HUES48 (cell line): ENCODE data around the gene ALDH3A2.

Experiments used
- H3K27ac ChIP-seq: one replicate; pipeline ENCODE4 v1.7.0; 2013; ENCODE audit warnings: low read depth, low read length, inconsistent platforms
- H3K27me3 ChIP-seq: 2 replicates; pipeline ENCODE4 v1.6.1; 2013; ENCODE audit warnings: mild to moderate bottlenecking, low read length; ENCODE audit not compliant: control insufficient read depth, insufficient read depth
- H3K36me3 ChIP-seq: 2 replicates; pipeline ENCODE4 v1.6.1; 2013; ENCODE audit warnings: low read length; ENCODE audit not compliant: control insufficient read depth, insufficient read depth
- H3K4me1 ChIP-seq: 2 replicates; pipeline ENCODE4 v1.6.1; 2013; ENCODE audit warnings: mild to moderate bottlenecking, low read length; ENCODE audit not compliant: control insufficient read depth, insufficient read depth
- H3K4me3 ChIP-seq: 2 replicates; pipeline ENCODE4 v1.5.1; 2013; ENCODE audit warnings: mild to moderate bottlenecking, low read depth, low read length
- H3K9ac ChIP-seq: 2 replicates; pipeline ENCODE4 v1.6.1; 2013; ENCODE audit warnings: mild to moderate bottlenecking, low read depth, low read length, moderate library complexity
- H3K9me3 ChIP-seq: 2 replicates; pipeline ENCODE4 v1.6.1; 2013; ENCODE audit warnings: low read length; ENCODE audit not compliant: control insufficient read depth, insufficient read depth

ALDH3A2 gene

GRCh38 chr17:19707728-19708221, 59.2 kb downstream of the ALDH3A2 start:
- Histone ChIP-seq H3K9me3 (no peaks in the 10 kb centered on the region), H3K4me3 (no peak overlapping the region), H3K27me3 (no peaks in the 10 kb centered on the region), H3K27ac (no peak overlapping the region), H3K9ac (no peak overlapping the region), H3K36me3 (no peaks in the 10 kb centered on the region), H3K4me1 (peaks cover 21% of the 10 kb centered on the region)

- Histone ChIP-seq H3K4me3 (no peak overlapping the region), H3K9me3 (no peaks in the 10 kb centered on the region)
These were observed 60.1 kb downstream of the ALDH3A2 start for GRCh38 chr17:19708431-19709175.

GRCh38 chr17:19709841-19710240, 61.3 kb downstream of the ALDH3A2 start:
- Histone ChIP-seq H3K27me3 (no peaks in the 10 kb centered on the region), H3K36me3 (no peaks in the 10 kb centered on the region), H3K9me3 (no peaks in the 10 kb centered on the region), H3K4me3 (no peak overlapping the region), H3K4me1 (peaks cover 16% of the 10 kb centered on the region), H3K9ac (no peak overlapping the region), H3K27ac (no peak overlapping the region)

More at GRCh38 chr17:19708431-19709175, 60.1 kb downstream of the ALDH3A2 start:
- H3K27me3 ChIP-seq = no peaks in the 10 kb centered on the region
- no peaks in the 10 kb centered on the region for H3K36me3 ChIP-seq
- H3K4me1 ChIP-seq = peaks cover 21% of the 10 kb centered on the region
- H3K9ac ChIP-seq = no peak overlapping the region
- H3K27ac ChIP-seq = no peak overlapping the region

GRCh38 chr17:19712436-19713004, 64.0 kb downstream of the ALDH3A2 start:
- no peak overlapping the region for H3K9ac ChIP-seq
- H3K27ac ChIP-seq = no peak overlapping the region
- no peaks in the 10 kb centered on the region for H3K36me3 ChIP-seq
- H3K4me3 ChIP-seq = no peak overlapping the region
- no peaks in the 10 kb centered on the region for H3K27me3 ChIP-seq
- H3K4me1 ChIP-seq = no peaks in the 10 kb centered on the region
- H3K9me3 ChIP-seq = no peaks in the 10 kb centered on the region

GRCh38 chr17:19713462-19713861, 64.9 kb downstream of the ALDH3A2 start:
- H3K9ac ChIP-seq = no peak overlapping the region
- H3K36me3 ChIP-seq = no peaks in the 10 kb centered on the region
- H3K4me1 ChIP-seq = no peaks in the 10 kb centered on the region
- no peak overlapping the region for H3K27ac ChIP-seq
- no peak overlapping the region for H3K4me3 ChIP-seq
- no peaks in the 10 kb centered on the region for H3K27me3 ChIP-seq
- no peaks in the 10 kb centered on the region for H3K9me3 ChIP-seq

- H3K36me3 ChIP-seq = no peaks in the 10 kb centered on the region
- H3K4me1 ChIP-seq = no peaks in the 10 kb centered on the region
- no peak overlapping the region for H3K4me3 ChIP-seq
- no peaks in the 10 kb centered on the region for H3K27me3 ChIP-seq
- H3K9me3 ChIP-seq = no peaks in the 10 kb centered on the region
- H3K9ac ChIP-seq = no peak overlapping the region
- H3K27ac ChIP-seq = no peak overlapping the region
These were observed 65.4 kb downstream of the ALDH3A2 start for GRCh38 chr17:19713901-19714361.

- H3K27ac ChIP-seq = no peak overlapping the region
- H3K9me3 ChIP-seq = no peaks in the 10 kb centered on the region
- H3K36me3 ChIP-seq = no peaks in the 10 kb centered on the region
- no peaks in the 10 kb centered on the region for H3K27me3 ChIP-seq
- H3K4me3 ChIP-seq = no peak overlapping the region
- H3K4me1 ChIP-seq = no peaks in the 10 kb centered on the region
- H3K9ac ChIP-seq = no peak overlapping the region
These were observed 66.2 kb downstream of the ALDH3A2 start for GRCh38 chr17:19714542-19715411.

- H3K4me1 ChIP-seq = no peaks in the 10 kb centered on the region
- H3K9ac ChIP-seq = no peak within 1 kb of the TSS
- no peak within 1 kb of the TSS for H3K4me3 ChIP-seq
- H3K9me3 ChIP-seq = no peaks in the 10 kb centered on the region
- H3K27me3 ChIP-seq = no peaks in the 10 kb centered on the region
- H3K27ac ChIP-seq = no peak within 1 kb of the TSS
- H3K36me3 ChIP-seq = no peaks in the 10 kb centered on the region
These were observed 67.8 kb downstream of the ALDH3A2 start, which contains the start of gene SLC47A2 for GRCh38 chr17:19716108-19717030. Gene SLC47A2, minus strand, starts transcription at chr17:19716584. Its CDS starts 29 bp downstream, at chr17:19716555.

- Histone ChIP-seq H3K9ac (no peak overlapping the region), H3K27me3 (no peaks in the 10 kb centered on the region), H3K27ac (no peak overlapping the region), H3K4me1 (no peaks in the 10 kb centered on the region), H3K9me3 (no peaks in the 10 kb centered on the region), H3K4me3 (no peak overlapping the region), H3K36me3 (no peaks in the 10 kb centered on the region)
These were observed 68.4 kb downstream of the ALDH3A2 start for GRCh38 chr17:19717031-19717360.

- no peak overlapping the region for H3K27ac ChIP-seq
- no peaks in the 10 kb centered on the region for H3K36me3 ChIP-seq
- H3K4me3 ChIP-seq = no peak overlapping the region
- no peaks in the 10 kb centered on the region for H3K9me3 ChIP-seq
- no peak overlapping the region for H3K9ac ChIP-seq
- H3K27me3 ChIP-seq = no peaks in the 10 kb centered on the region
- H3K4me1 ChIP-seq = no peaks in the 10 kb centered on the region
These were observed 68.9 kb downstream of the ALDH3A2 start for GRCh38 chr17:19717411-19717908.
